GM12864 (cell line): ENCODE results near the gene TMEM37.

ENCODE experiments used
- DNase-seq: peaks from one replicate; pipeline ENCODE4 v3.0.0-alpha.2; 2011; ENCODE audit warnings: low read depth
- H3K4me3 ChIP-seq: 2 replicates; pipeline ENCODE4 v1.5.1; 2011; ENCODE audit warnings: mild to moderate bottlenecking, low read depth, low read length, control low read depth
- TF ChIP-seq, protein P1 (sequence below): IDR thresholded peaks from 2 replicates; pipeline ENCODE4 v1.5.1; 2011; ENCODE audit warnings: low read depth, mild to moderate bottlenecking, moderate library complexity, low read length, control low read depth, inconsistent platforms; ENCODE audit errors: missing control alignments

TMEM37 gene

GRCh38 chr2:119446037-119446436 lies 14.4 kb downstream of the TMEM37 start:
- no peak overlapping the region for H3K4me3 ChIP-seq
- no peak for DNase-seq
- TF ChIP-seq, protein P1, sequence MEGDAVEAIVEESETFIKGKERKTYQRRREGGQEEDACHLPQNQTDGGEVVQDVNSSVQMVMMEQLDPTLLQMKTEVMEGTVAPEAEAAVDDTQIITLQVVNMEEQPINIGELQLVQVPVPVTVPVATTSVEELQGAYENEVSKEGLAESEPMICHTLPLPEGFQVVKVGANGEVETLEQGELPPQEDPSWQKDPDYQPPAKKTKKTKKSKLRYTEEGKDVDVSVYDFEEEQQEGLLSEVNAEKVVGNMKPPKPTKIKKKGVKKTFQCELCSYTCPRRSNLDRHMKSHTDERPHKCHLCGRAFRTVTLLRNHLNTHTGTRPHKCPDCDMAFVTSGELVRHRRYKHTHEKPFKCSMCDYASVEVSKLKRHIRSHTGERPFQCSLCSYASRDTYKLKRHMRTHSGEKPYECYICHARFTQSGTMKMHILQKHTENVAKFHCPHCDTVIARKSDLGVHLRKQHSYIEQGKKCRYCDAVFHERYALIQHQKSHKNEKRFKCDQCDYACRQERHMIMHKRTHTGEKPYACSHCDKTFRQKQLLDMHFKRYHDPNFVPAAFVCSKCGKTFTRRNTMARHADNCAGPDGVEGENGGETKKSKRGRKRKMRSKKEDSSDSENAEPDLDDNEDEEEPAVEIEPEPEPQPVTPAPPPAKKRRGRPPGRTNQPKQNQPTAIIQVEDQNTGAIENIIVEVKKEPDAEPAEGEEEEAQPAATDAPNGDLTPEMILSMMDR = no peak

DNA sequence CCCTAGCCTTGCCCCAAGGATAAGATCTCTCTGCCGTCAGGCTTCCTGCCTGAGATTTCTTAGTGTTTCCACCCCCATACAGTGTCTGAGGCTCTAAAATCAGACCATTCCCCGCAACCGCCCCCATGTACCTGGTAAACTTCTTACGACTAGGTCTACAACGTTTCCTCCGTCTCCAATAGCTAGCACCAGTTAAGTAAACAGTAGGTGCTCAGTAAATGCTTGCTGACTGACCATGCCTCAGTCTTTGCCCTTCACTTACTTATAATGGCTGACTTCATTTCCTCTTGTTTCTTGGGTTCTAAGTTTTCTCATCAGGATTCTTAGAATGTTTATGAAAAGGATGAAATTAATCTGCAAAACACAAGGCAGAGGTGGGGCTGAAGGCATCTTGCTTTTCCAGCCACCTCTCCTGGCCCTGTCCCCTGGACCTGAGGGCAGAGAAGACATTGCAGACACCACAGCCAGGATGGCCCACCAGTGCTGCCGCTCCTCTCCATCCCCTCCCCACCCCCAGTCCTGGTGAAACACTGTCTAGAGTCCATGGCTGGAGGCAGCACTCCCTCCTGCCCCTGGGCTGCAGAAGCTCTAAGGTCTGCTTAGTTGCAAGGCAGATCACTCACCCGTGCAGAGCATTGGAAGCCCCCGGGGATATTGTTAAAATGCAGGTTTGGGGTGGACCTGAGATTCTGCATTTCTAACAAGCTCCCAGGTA lies 16.9 kb downstream of the TMEM37 start:
- no peak overlapping the region for H3K4me3 ChIP-seq
- TF ChIP-seq, protein P1 = no peak
- no peak for DNase-seq

DNA sequence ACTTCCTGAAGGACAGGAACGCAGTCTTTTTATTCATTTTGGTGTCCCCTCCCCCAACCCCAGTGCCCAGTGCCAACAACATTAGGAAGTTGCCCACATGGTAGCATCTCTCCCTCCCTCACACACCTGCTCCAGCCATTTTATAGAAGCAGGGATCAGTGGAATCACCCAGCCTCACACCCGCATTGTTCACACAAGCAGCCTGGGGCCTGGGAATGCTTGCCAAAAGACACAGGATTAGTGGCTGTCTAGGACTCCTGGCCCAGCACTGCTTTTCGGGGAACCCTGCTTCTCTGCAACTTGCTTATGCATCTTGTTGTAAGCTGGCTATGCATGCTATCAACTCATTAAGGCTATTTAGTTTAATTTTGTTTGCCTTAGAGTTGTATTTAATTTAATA lies 17.9 kb downstream of the TMEM37 start:
- TF ChIP-seq, protein P1 = no peak
- DNase-seq = no peak

DNA sequence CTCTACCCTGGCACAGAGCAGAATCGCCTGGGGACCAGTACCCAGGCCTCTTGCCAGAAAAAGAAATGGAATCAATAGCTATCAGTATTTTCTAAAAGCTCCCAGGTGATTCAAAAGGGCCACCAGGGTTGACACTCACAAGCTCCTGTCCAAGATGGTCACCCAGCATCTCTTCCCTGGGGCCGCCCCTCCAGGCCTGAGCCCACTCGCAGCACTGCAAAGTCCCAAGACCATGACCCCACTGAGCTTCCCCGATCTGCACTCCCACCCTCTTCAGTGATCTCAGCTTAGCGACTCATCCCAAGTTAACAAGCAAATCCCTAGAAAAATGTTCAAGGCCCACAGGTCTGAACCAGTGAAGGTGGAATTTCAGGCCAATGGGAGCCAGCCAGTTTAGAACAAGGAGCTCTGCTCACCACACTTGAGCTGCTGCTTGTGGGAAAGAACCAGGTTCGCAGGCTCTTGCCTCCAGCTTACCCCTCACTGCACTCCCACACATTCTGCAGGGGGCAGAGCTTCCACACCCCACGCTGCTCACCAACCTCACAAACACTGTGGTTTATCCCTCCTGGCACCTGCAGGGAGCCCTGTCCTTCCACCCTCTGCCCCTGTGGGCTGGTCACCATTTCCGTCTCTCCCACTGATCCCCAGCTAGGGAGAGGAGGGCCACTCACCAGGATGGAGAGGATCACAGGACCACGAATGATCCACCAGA lies 19.8 kb downstream of the TMEM37 start:
- H3K4me3 ChIP-seq = no peak overlapping the region
- TF ChIP-seq, protein P1 = no peak
- DNase-seq = no peak

More for the DNA sequence above, 17.9 kb downstream of the TMEM37 start:
- H3K4me3 ChIP-seq = no peak overlapping the region

- H3K4me3 ChIP-seq = no peak overlapping the region
- no peak for DNase-seq
- TF ChIP-seq, protein P1 = no peak
Observed at GRCh38 chr2:119453972-119454593, 22.4 kb downstream of the TMEM37 start.

GRCh38 chr2:119455066-119455718 lies 23.5 kb downstream of the TMEM37 start:
- TF ChIP-seq, protein P1 = no peak
- H3K4me3 ChIP-seq = no peak overlapping the region
- no peak for DNase-seq
